Upper lobe of left lung (tissue), 6 donors: ENCODE measurements around the gene SLFN12L. TPM values are rescaled to one million over a fixed set of nuclear protein-coding genes. Genes with fewer than 3 reads are reported as not detected.
A peak's percentile ranks its signal among the peaks of the same experiment; 100 is the strongest.

Experiments used
- ATAC-seq, 2 donors: fragments of 200-7000 bp; cut with Tn5 transposase; one replicate each; pipeline ENCODE4 v1.9.1; 2022; ENCODE audit warnings: mild to moderate bottlenecking in 2 of 2, moderate library complexity in 2 of 2; ENCODE audit not compliant: low FRiP score in 2 of 2
- DNase-seq, 2 donors: peaks; one replicate each; pipeline ENCODE4 v3.0.0-alpha.2; 2019 to 2020
- H3K27ac ChIP-seq, 4 donors: fragments of 200-600 bp; sonication (generic); one replicate each; pipeline ENCODE4 v1.5.1; 2016 to 2019
- H3K27me3 ChIP-seq, 4 donors: fragments of 200-600 bp; sonication (generic); one replicate each; pipeline ENCODE4 v1.5.1; 2017 to 2019
- H3K36me3 ChIP-seq, 4 donors: fragments of 200-600 bp; sonication (generic); one replicate each; pipeline ENCODE4 v1.5.1; 2016 to 2019
- H3K4me1 ChIP-seq, 4 donors: fragments of 200-600 bp; sonication (generic); one replicate each; pipeline ENCODE4 v1.5.1; 2018 to 2019
- H3K4me3 ChIP-seq, 4 donors: fragments of 200-600 bp; sonication (generic); one replicate each; pipeline ENCODE4 v1.5.1; 2017 to 2019; ENCODE audit warnings: mild to moderate bottlenecking in 2 of 4, moderate library complexity in 1 of 4
- H3K9me3 ChIP-seq, 4 donors: fragments of 200-600 bp; sonication (generic); one replicate each; pipeline ENCODE4 v1.5.1; 2018 to 2019
- CTCF ChIP-seq, 6 experiments: fragments of 450-650 bp in 4 of 6; fragments of 200-600 bp in 2 of 6; sonication (generic) in 2 of 6; IDR thresholded peaks; one replicate each; pipeline ENCODE4 v1.5.1; 2016 to 2019; ENCODE audit warnings: antibody characterized with exemption in 6 of 6
- EP300 ChIP-seq, 4 donors: sonication (generic); formaldehyde crosslinking; IDR thresholded peaks; one replicate each; pipeline ENCODE4 v1.5.1; 2017; ENCODE audit warnings: antibody characterized with exemption in 4 of 4, control low read depth in 2 of 4
- POLR2A ChIP-seq, 4 donors: fragments of 450-650 bp; IDR thresholded peaks; one replicate each; pipeline ENCODE4 v1.5.1; 2016 to 2017; ENCODE audit warnings: antibody characterized with exemption in 4 of 4, mild to moderate bottlenecking in 2 of 4
- POLR2AphosphoS5 ChIP-seq, 2 donors: sonication (generic); formaldehyde crosslinking; IDR thresholded peaks; one replicate each; pipeline ENCODE4 v1.5.1; 2017; ENCODE audit warnings: antibody characterized with exemption in 2 of 2
- WGBS, 2 donors: methylation state at CpG; one replicate each; pipeline ENCODE4 v1.1.5; 2017 to 2018; 5-methylcytosine and 5-hydroxymethylcytosine counted together
- total RNA-seq, 6 donors: library from RNA; depleted of rRNA in 4 of 6; stranded (reverse); fragments of >200 nt in 4 of 6; gene quantifications; one replicate each; pipeline versions ENCODE4 v1.1.0 to v1.2.1, GENCODE V29; 2016 to 2021
- donor health status: DM: no; HTN: no; CAD: no; lungs with moderate emphysema.
- donor health status: DM: no; HTN: yes; CAD: no; lungs with severe emphysema.

The SLFN12L gene
- total RNA-seq, 6 donors from 2014 or later: 2.5 to 26.2 (median 5.9) TPM

GRCh38 chr17:35555691-35556090, 18.2 kb upstream of the SLFN12L start:
- no peak overlapping the region for H3K27ac ChIP-seq
- ATAC-seq (no peak), DNase-seq (no peak)
- TF ChIP-seq CTCF (IDR thresholded peaks at IDR 0.05) (peak in 3 of 6 experiments; percentile 9 to 14 (median 11)), POLR2A (IDR thresholded peaks at IDR 0.05) (no peak)
- H3K9me3 ChIP-seq: no peaks in the 10 kb centered on the region
- no peaks in the 10 kb centered on the region for H3K36me3 ChIP-seq
- H3K4me1 ChIP-seq: peaks cover 0 to 8% (median 0%) of the 10 kb centered on the region in 4 donors
- no peak overlapping the region for H3K4me3 ChIP-seq
- WGBS, 2 donors: 86 to 89% methylated on average over 5 of the region's 5 CpGs
- H3K27me3 ChIP-seq: no peaks in the 10 kb centered on the region

GRCh38 chr17:35554668-35555067, 17.2 kb upstream of the SLFN12L start:
- no peak for ATAC-seq
- no peak for DNase-seq
- Histone ChIP-seq H3K4me1 (peaks cover 0 to 8% (median 0%) of the 10 kb centered on the region in 4 donors), H3K27me3 (no peaks in the 10 kb centered on the region), H3K9me3 (no peaks in the 10 kb centered on the region), H3K36me3 (no peaks in the 10 kb centered on the region), H3K27ac (no peak overlapping the region), H3K4me3 (no peak overlapping the region)
- TF ChIP-seq POLR2AphosphoS5 (IDR thresholded peaks at IDR 0.05) (no peak), POLR2A (IDR thresholded peaks at IDR 0.05) (no peak), EP300 (IDR thresholded peaks at IDR 0.05) (no peak), CTCF (IDR thresholded peaks at IDR 0.05) (no peak)
- WGBS, 2 donors: 69 to 71% methylated on average over 5 of the region's 5 CpGs

GRCh38 chr17:35553310-35553709, 15.8 kb upstream of the SLFN12L start:
- no peak overlapping the region for H3K27ac ChIP-seq
- ATAC-seq: no peak
- H3K4me1 ChIP-seq: no peaks in the 10 kb centered on the region
- WGBS, 2 donors: 76 to 82% methylated on average over 4 of the region's 4 CpGs
- TF ChIP-seq POLR2AphosphoS5 (IDR thresholded peaks at IDR 0.05) (no peak), CTCF (IDR thresholded peaks at IDR 0.05) (no peak), POLR2A (IDR thresholded peaks at IDR 0.05) (no peak), EP300 (IDR thresholded peaks at IDR 0.05) (no peak)
- DNase-seq: no peak
- no peaks in the 10 kb centered on the region for H3K27me3 ChIP-seq
- no peaks in the 10 kb centered on the region for H3K9me3 ChIP-seq
- no peak overlapping the region for H3K4me3 ChIP-seq
- H3K36me3 ChIP-seq: no peaks in the 10 kb centered on the region

GRCh38 chr17:35548978-35549377, 11.5 kb upstream of the SLFN12L start:
- no peaks in the 10 kb centered on the region for H3K4me1 ChIP-seq
- TF ChIP-seq POLR2AphosphoS5 (IDR thresholded peaks at IDR 0.05): no peak
- TF ChIP-seq EP300 (IDR thresholded peaks at IDR 0.05): no peak
- TF ChIP-seq POLR2A (IDR thresholded peaks at IDR 0.05): no peak
- no peak for TF ChIP-seq CTCF (IDR thresholded peaks at IDR 0.05)
- no peaks in the 10 kb centered on the region for H3K36me3 ChIP-seq
- H3K4me3 ChIP-seq: no peak overlapping the region
- no peaks in the 10 kb centered on the region for H3K9me3 ChIP-seq
- H3K27ac ChIP-seq: no peak overlapping the region
- DNase-seq (no peak), ATAC-seq (no peak)
- WGBS, 2 donors: 38 to 54% methylated on average over 1 of the region's 1 CpG
- no peaks in the 10 kb centered on the region for H3K27me3 ChIP-seq

- H3K27me3 ChIP-seq: no peaks in the 10 kb centered on the region
- WGBS, 2 donors: 62 to 66% methylated on average over 8 of the region's 8 CpGs
- H3K27ac ChIP-seq: no peak overlapping the region
- H3K4me3 ChIP-seq: no peak overlapping the region
- ATAC-seq: peak in 1 of 2 donors; percentile 19
- peaks cover 0 to 6% (median 2%) of the 10 kb centered on the region in 4 donors for H3K4me1 ChIP-seq
- no peak for DNase-seq
- TF ChIP-seq CTCF (IDR thresholded peaks at IDR 0.05) (no peak), POLR2AphosphoS5 (IDR thresholded peaks at IDR 0.05) (no peak), EP300 (IDR thresholded peaks at IDR 0.05) (no peak), POLR2A (IDR thresholded peaks at IDR 0.05) (no peak)
- H3K9me3 ChIP-seq: no peaks in the 10 kb centered on the region
- no peaks in the 10 kb centered on the region for H3K36me3 ChIP-seq
Measured at GRCh38 chr17:35548208-35548810, 10.8 kb upstream of the SLFN12L start.
